SW 1271 (cell line): ENCODE measurements around the gene STK17B.
A peak's percentile ranks its signal among the peaks of the same experiment; 100 is the strongest.
"Not testable (repeated sequence)": the region's sequence is repeated elsewhere in the genome, so short reads cannot be mapped to it uniquely, and the experiment has no call there.

Experiments
- DNase-seq, 2 experiments: peaks; one replicate each; lab custom pipeline; 2025; lab: John Stamatoyannopoulos, UW

The STK17B gene

DNA sequence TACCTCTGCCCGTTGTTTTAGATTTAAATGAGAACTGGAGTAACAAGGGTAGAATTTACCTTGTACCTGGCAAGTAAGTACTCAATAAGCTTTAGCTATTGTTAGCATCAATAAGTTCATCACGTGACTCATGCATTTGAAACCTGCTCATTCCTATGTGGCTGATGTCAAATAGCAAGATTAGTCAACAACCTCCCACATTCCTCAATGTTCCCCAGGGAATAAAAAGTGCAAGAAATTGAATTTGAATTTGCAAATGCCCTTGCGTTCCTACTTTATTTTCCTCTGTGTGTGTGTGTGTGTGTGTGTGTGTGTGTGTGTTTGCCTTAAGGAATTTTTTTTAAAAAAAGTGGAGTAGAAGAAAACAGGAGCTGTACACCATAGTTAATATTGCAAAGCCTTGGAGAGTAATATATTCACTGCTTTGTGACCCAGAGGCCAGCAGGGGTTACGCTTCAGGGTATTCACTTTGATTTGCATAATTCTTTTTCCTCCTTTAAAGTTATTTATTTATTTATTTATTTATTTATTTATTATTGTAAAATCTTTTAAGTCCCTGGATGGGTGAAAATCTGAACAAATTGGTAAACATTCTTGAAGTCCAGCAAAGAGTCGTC is 58.9 kb downstream of the STK17B start:
- peak in 1 of 2 experiments; percentile 3 for DNase-seq

DNA sequence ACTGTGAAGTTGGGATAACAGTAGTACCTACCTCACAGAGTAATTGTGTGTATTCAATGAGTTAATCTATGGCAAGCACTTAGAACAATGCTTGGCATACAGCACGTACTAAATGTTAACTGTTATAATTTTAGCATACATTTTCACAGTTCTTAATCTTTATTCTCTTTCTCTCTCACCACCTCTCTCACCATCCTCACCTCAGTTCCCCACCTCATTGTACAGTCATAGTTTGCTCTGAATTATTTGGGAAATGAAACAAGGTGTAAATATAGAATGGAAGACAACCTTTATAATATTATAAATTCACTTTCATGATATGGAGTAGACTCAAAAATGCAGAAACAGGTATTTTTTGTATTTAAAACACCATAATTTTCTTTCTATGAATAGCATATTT is 62.8 kb downstream of the STK17B start:
- DNase-seq: no peak

DNA sequence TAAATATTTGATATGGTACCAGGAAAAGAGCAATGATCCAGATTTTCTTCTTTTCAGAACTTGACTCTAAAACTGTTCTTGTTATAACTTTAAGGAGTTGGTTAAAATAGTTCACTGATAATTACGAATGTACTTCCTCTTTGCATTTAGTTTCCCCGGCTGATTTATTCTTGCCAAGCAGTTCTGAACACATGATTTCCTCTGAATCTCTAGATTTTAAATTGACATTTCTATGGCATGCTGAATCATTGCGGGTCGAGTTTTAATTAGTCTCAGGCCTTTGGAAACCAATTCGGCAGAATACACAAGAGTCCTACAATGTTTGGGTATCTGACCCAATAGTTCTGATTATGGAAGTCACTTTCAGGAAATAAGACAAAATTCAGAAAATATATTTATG is 65.4 kb downstream of the STK17B start:
- DNase-seq: no peak

DNA sequence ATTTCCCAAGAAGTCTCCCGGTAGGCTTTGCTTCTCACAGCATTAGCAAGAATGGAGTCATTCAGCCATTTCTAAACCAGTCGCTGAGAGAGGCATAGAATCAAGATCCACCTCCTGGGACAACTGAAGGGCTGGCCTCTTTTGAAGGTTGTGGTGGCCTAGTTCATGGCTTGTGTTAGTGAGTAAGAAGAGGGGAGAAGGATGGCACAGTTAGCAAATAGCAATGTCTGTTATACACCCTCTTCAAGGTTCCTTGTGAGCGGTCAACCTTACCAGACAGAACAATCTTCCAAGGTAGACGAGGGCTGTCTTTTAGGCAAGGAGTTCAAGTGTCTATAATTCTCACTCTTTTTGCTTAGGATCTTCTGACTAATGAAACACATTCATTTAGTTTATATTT is 67.3 kb downstream of the STK17B start:
- DNase-seq: no peak

DNA sequence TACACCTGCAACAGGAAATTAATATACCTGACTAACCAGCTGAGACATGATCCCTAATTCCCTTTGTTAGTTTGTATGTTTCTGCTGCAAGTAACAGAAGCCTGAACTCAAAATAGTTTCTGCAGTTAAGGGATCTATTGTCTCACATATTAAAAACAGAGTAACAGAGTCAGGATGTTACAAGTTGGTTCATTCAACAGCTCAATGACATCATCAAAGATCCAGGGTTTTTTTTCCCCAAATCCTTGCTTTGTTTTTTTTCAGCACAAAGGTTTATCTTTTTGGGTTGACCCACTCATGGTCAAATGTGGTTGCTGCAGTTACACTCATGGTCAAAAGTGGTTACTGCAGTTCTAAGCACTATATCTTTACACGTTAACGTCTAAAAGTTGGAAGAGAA is 67.8 kb downstream of the STK17B start:
- no peak for DNase-seq

DNA sequence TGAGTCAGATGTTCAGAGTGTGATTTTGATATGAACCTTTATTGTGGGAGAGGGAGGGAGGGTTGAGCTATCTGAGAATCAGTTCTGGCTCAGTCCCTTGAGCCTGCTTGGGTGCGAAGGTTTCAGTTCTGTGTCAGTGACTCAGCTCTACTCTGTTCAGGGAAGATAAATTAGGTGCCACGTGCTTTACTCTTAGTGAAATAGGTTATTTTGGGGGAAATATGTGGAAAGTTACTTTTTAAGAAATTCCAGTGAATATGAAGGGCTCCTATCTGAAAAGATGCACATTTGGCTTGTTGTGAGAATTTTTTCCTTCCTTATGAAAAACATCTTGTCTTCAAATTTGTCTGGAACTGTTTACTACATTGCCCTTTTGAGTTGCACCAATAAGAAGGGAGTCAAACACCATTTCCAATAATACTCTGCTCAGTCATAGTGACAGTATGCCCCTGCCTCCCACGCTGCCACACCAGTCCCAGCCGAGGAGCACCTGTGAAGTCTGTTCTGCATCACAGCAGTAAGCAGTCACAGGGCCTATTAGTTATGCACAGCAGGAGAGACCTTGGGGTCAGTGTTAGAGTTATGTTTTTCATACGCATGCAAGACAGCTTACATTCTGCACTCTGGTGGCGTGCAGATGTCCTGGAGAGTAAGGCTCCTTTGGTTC is 69.9 kb downstream of the STK17B start:
- DNase-seq: no peak

DNA sequence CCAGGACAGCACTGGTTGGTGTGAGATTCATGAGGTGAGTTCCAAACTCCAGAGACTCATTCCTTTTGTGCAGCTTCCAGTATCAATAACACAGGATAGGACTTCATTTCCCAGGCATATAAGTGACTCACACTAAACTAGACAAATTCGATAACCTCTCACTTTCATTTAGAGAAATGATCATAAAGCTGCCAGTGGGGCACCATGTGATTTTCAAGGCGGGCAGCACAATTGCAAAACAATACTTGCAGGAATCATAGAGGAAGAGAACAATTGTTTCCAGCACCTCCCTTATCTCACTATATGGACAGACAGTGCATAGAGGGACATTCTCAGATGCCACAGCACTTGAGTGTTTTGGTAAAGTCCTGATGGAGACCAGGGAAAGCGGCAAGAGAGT is 71.5 kb downstream of the STK17B start:
- DNase-seq: no peak

DNA sequence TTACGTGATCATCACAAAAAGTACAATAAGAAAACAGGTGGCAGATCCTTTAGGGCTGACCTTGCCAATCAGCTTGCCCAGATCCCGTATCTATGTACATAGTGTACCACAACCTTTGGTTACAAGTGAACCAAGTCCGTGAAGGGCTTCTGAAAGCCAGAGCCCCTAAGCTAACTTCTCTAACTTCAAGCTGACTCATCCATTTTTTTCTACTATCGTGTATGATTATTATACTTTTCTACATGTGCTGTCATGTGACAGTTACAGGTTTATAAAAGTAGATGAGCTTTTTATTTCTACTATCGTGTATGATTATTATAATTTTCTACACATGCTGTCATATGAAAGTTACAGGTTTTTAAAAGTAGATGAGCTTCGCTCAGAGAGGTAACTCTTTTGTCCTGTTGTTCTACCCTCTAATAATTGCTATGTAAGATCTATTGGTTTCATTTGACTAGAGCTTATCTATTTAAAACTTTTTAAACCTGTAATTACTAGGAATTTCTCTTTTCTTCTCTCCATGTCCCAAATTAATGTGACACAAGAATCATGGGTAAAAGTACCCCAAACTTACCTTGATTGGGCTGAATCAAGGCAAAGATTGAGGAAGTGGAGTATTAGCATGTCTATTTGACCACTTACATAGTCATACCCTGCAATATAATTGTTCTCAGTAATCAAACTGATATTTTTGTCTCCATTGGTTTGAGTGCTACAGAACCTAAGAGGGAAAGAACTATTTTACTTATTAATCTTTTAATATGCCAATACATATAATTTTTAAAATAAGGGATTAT is 73.3 kb downstream of the STK17B start:
- DNase-seq: no peak

DNA sequence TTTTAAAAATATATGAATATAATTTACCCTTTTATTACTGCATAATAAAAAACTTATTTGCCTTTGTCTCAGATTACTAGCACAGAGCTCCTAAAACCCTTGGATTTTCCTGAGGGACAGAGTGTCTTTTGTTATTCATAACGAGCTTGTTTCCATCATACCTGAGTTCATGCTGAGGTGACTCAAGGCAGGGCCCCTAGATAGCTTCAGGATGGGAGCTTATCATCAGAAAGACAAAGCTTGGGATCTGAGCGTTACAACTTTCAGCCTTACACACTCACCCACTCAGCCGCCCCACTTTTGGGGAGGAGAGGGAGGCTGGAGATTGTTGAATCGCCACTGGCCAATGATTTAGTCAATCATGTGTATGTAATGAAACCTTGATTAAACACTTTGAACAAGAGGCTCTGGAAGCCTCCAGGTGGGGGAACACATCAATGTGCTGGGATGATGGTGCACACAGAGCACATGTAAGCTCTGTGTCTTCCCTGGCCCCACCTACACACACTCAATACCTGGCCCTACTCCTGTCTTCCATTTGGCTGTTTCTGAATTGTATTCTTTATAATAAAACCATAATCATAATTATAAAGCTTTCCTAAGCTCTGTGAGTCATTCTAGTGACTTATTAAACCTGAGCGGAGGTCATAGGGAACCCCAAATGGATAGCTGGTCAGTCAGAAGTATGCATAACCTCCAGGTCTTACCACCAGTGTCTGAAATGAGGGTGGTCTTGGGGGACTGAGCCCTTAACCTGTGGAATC is 74.2 kb downstream of the STK17B start:
- DNase-seq: no peak

DNA sequence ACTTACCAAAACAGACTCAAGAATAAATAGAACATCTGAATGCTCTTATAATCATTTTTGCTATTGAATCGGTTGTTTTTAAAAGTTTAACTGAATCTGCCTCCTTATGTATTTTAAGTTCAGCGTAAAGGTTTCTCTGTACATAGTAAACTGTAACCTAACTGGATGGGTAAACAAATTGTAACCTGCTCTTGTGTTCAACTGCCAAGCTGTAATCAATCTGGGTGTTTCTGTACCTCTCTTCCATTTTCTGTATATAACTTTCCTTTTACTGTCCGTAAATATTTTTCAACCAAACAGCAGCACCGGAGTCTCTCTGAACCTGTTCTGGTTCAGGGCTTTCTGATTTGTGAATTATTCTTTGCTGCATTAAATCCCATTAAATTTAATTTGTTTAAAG is 75.1 kb downstream of the STK17B start:
- DNase-seq: no peak

DNA sequence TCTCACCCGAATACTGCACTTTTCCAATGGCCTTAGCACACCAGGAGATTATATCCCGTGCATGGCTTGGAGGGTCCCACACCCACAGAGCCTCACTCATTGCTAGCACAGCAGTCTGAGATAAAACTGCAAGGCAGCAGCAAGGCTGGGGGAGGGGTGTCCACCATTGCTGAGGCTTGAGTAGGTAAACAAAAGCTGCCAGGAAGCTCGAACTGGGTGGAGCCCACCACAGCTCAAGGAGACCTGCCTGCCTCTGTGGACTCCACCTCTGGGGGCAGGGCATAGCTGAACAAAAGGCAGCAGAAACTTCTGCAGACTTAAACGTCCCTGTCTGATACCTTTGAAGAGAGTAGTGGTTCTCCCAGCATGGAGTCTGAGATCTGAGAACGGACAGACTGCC is 81.9 kb downstream of the STK17B start:
- DNase-seq: not testable (repeated sequence)

DNA sequence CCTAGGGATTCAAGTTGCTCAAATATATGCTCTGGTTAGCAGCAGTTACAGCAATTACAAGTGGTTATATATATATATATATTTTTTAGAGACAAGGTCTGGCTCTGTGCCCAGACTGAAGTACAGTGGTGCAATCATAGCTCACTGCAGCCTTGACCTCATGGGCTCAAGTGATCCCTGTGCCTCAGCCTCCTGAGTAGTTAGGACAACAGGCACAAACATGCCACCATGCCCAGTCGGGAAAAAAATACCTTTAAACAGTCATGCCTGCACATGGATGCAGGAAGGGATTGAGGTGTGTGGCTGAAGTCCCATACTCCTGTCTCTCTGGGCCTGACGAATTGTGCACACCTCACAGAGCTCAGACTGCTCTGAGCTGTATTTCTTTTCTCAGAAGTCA is 83.2 kb downstream of the STK17B start:
- DNase-seq: no peak

DNA sequence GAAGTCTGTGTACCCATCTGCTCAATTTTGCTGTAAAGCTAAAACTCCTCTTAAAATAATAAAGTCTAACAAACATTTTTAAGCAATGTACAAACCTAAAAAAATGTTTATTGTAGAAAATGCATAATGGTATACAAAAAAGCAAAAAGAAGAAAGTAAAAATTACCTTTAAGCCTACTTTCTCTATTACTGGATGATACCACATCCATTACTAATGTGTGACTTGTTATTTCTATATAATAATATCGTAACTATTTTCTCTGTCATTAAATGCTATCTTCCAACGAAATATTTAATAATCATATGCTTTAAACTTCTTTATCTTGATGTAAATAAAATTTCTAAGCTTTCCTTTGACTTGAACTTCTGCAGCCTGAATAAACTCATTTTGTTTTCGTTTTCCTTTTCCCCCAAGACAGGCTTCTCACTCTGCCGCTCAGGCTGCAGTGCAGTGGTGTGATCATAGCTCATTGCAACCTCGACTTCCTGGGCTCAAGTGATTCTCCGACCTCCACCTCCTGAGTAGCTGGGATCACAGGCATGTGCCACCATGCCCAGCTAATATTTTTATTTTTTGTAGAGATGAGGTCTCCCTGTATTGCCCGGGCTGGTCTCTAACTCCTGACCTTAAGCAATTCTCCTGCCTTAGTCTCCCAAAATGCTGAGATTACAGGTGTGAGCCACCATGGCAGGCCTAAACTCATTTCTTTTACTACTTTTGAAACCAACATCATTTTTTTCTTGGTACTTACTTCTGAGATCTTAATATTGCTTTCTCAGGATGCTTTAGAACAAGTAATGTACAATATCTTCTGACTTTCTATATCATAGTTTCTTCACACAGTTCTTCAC is 84.6 kb downstream of the STK17B start:
- no peak for DNase-seq

DNA sequence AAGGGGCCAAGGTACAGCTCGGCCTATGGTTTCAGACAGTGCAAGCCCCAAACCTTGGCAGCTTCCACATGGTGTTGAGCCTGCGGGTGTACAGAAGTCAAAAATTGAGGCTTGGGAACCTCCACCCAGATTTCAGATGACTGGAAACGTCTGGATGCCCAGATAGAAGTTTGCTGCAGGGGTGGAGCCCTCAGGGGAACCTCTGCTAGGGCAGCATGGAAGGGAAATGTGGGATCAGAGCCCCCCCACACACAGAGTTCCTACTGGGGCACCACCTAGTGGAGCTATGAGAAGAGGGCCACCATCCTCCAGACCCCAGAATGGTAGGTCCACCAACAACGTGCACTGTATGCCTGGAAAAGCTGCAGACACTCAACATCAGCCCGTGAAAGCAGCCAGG is 87.8 kb downstream of the STK17B start:
- DNase-seq: no peak
